HepG2 (cell line): ENCODE data around the gene DCDC2C. TPM values are rescaled to one million over a fixed set of nuclear protein-coding genes. Genes with fewer than 3 reads are reported as not detected.

Source experiments
- GATA4 ChIP-seq: sonication (generic); IDR thresholded peaks from 2 replicates; pipeline ENCODE4 v1.6.1; 2016; ENCODE audit warnings: antibody characterized with exemption, low read depth, borderline replicate concordance
- JUN ChIP-seq: sonication (generic); formaldehyde crosslinking; IDR thresholded peaks from 2 replicates; pipeline ENCODE4 v1.4.0; 2020; ENCODE audit warnings: mild to moderate bottlenecking, missing genetic modification reagents
- REL ChIP-seq: sonication (generic); formaldehyde crosslinking; conservative IDR thresholded peaks from 2 replicates; pipeline ENCODE4 v1.8.0; 2022; ENCODE audit warnings: mild to moderate bottlenecking, missing genetic modification reagents, moderate library complexity
- ZNF24 ChIP-seq: fragments of 450-650 bp; IDR thresholded peaks from 2 replicates; pipeline ENCODE4 v1.6.1; 2017; ENCODE audit warnings: antibody characterized with exemption, mild to moderate bottlenecking
- ZNF256 ChIP-seq: sonication (generic); formaldehyde crosslinking; conservative IDR thresholded peaks from 2 replicates; pipeline ENCODE4 v1.4.0; 2020; ENCODE audit warnings: missing genetic modification reagents
- ZNF407 ChIP-seq: sonication (generic); formaldehyde crosslinking; IDR thresholded peaks from one replicate; pipeline ENCODE4 v1.5.1; 2020; ENCODE audit warnings: mild to moderate bottlenecking, missing genetic modification reagents; ENCODE audit errors: not compliant biosample characterization
- polyA plus RNA-seq, 8 experiments: library from polyadenylated mRNA; depleted of rRNA in 3 of 8; stranded (reverse) in 7 of 8; unstranded in 1 of 8; fragments of >200 nt; fragmentation: Illumina TruSeq in 4 of 8; extraction: Trizol in 4 of 8; gene quantifications; 2 replicates each; pipeline versions ENCODE4 v1.2.1 to v1.2.3, GENCODE V29; 2011 to 2016; ENCODE audit warnings: low read depth in 4 of 8, missing spikeins in 1 of 8, mixed read lengths in 1 of 8; ENCODE audit not compliant: insufficient read depth in 1 of 8
- total RNA-seq, 5 experiments: library from RNA; depleted of rRNA; stranded (reverse); fragments of >200 nt; fragmentation: Illumina TruSeq; extraction: Trizol; gene quantifications; 2 replicates each; pipeline ENCODE4 v1.2.3, GENCODE V29; 2016; ENCODE audit warnings: low read depth in 1 of 5

The DCDC2C gene
- total and polyA plus RNA-seq, 2 of the 13 experiments (the other 11 are each of a cell fraction or from before 2014, with no cell fraction given) = not detected

GRCh38 chr2:3703236-3703756, at the start of gene DCDC2C (continued):
- no peak for TF ChIP-seq JUN (CRISPR knock-in tag)
- no peak for TF ChIP-seq ZNF256
- no peak for TF ChIP-seq ZNF24
- TF ChIP-seq GATA4 = no peak
- no peak for TF ChIP-seq REL (CRISPR knock-in tag)
- TF ChIP-seq ZNF407 (CRISPR knock-in tag) = no peak
